Trophoblast cell (in vitro differentiated cells and primary cell): ENCODE measurements around the gene SMAD3.
A peak's percentile ranks its signal among the peaks of the same experiment; 100 is the strongest.

Experiments used
- DNase-seq, 2 donors: peaks; one replicate each; pipeline ENCODE4 v3.0.0-alpha.2; 2016
- H2AFZ ChIP-seq: 2 replicates; pipeline ENCODE4 v1.6.1; 2013; ENCODE audit warnings: low read length, moderate library complexity, mild to moderate bottlenecking; ENCODE audit not compliant: insufficient read depth, poor library complexity
- H2AK5ac ChIP-seq: 2 replicates; pipeline ENCODE4 v1.6.1; 2013; ENCODE audit warnings: mild to moderate bottlenecking, low read length
- H2BK120ac ChIP-seq: 2 replicates; pipeline ENCODE4 v1.6.1; 2013; ENCODE audit warnings: low read length, mild to moderate bottlenecking, moderate library complexity; ENCODE audit not compliant: insufficient read depth, poor library complexity
- H2BK12ac ChIP-seq: 2 replicates; pipeline ENCODE4 v1.6.1; 2013; ENCODE audit warnings: mild to moderate bottlenecking, low read length, moderate library complexity
- H2BK5ac ChIP-seq: 2 replicates; pipeline ENCODE4 v1.6.1; 2013; ENCODE audit warnings: low read length, low read depth, moderate library complexity, mild to moderate bottlenecking; ENCODE audit not compliant: poor library complexity
- H3K14ac ChIP-seq: 2 replicates; pipeline ENCODE4 v1.6.1; 2013; ENCODE audit warnings: mild to moderate bottlenecking, low read length
- H3K18ac ChIP-seq: 2 replicates; pipeline ENCODE4 v1.6.1; 2013; ENCODE audit warnings: mild to moderate bottlenecking, low read length
- H3K23ac ChIP-seq: 2 replicates; pipeline ENCODE4 v1.6.1; 2013; ENCODE audit warnings: low read length
- H3K27ac ChIP-seq: 2 replicates; pipeline ENCODE4 v1.5.1; 2013; ENCODE audit warnings: low read depth, mild to moderate bottlenecking, inconsistent platforms, low read length, moderate library complexity
- H3K27me3 ChIP-seq: 2 replicates; pipeline ENCODE4 v1.6.1; 2013; ENCODE audit warnings: inconsistent platforms, mild to moderate bottlenecking, low read length, moderate library complexity; ENCODE audit not compliant: insufficient read depth
- H3K36me3 ChIP-seq, 2 experiments: 1 replicate in 1 of 2; 2 replicates in 1 of 2; pipeline ENCODE4 v1.6.1; 2013; ENCODE audit warnings: low read length in 2 of 2, mild to moderate bottlenecking in 2 of 2, moderate library complexity in 1 of 2; ENCODE audit not compliant: insufficient read depth in 2 of 2, control insufficient read depth in 1 of 2
- H3K4ac ChIP-seq: 2 replicates; pipeline ENCODE4 v1.6.1; 2013; ENCODE audit warnings: low read depth, mild to moderate bottlenecking, low read length, moderate library complexity
- H3K4me1 ChIP-seq, 2 experiments: 1 replicate in 1 of 2; 2 replicates in 1 of 2; pipeline ENCODE4 v1.6.1; 2013; ENCODE audit warnings: low read length in 2 of 2, mild to moderate bottlenecking in 2 of 2, moderate library complexity in 1 of 2; ENCODE audit not compliant: insufficient read depth in 2 of 2, control insufficient read depth in 1 of 2
- H3K4me2 ChIP-seq: 2 replicates; pipeline ENCODE4 v1.6.1; 2013; ENCODE audit warnings: inconsistent platforms, mild to moderate bottlenecking, low read length, moderate library complexity
- H3K4me3 ChIP-seq: 2 replicates; pipeline ENCODE4 v1.5.1; 2013; ENCODE audit warnings: mild to moderate bottlenecking, low read depth, low read length, inconsistent platforms
- H3K79me1 ChIP-seq: one replicate; pipeline ENCODE4 v1.6.1; 2013; ENCODE audit warnings: low read length
- H3K79me2 ChIP-seq: 2 replicates; pipeline ENCODE4 v1.6.1; 2013; ENCODE audit warnings: low read length, mild to moderate bottlenecking; ENCODE audit not compliant: control insufficient read depth, insufficient read depth, poor library complexity
- H3K9ac ChIP-seq: 2 replicates; pipeline ENCODE4 v1.6.1; 2013; ENCODE audit warnings: mild to moderate bottlenecking, low read length
- H3K9me3 ChIP-seq: 2 replicates; pipeline ENCODE4 v1.6.1; 2013; ENCODE audit warnings: low read depth, mild to moderate bottlenecking, control low read depth, inconsistent platforms, low read length; ENCODE audit not compliant: insufficient read depth
- H4K12ac ChIP-seq: 2 replicates; pipeline ENCODE4 v1.6.1; 2013; ENCODE audit warnings: low read depth, mild to moderate bottlenecking, low read length, moderate library complexity
- H4K8ac ChIP-seq: 2 replicates; pipeline ENCODE4 v1.6.1; 2013; ENCODE audit warnings: low read depth, mild to moderate bottlenecking, low read length, moderate library complexity
- H4K91ac ChIP-seq: one replicate; pipeline ENCODE4 v1.6.1; 2013; ENCODE audit warnings: low read depth, mild to moderate bottlenecking, low read length, moderate library complexity
- WGBS: extraction: QIAGEN DNeasy Blood & Tissue Kit; methylation state at CpG from one replicate; pipeline ENCODE4 v1.1.7; 2013; ENCODE audit warnings: missing lambda C conversion rate; ENCODE audit not compliant: insufficient read length, insufficient coverage; ENCODE audit errors: extremely low coverage; 5-methylcytosine and 5-hydroxymethylcytosine counted together

Gene SMAD3

DNA sequence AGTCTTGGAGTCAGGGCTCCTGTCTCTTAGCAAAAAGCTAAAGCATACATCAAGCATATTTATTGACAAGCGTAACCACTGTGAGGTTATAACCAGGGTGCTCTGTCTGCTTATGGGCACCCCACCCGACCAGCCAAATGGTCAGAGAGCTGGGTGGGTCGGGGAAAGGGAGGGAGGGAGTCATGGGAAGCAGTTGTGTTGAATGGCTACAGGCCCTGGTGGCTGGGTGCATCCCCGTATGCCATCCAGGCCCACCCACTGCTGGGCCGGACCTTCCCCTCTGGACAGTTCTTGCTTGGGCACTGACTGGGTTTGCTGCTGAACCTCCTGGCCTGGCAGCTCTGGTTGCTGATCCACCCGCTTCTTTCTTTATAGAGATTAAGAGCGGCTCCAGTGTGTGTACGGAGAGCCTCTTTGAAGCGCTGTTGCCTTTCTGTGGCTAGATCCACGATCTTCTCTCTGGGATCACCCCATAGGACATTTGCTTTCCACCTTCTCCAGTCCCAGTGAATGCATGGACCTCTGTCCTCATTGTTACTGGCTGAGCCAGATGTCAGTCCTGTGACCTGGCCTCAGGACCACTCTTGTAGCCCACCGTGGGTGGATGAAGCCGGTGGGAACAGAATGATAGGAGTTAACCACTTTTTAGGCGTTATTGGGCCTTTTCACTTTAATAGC lies 59.6 kb downstream of the SMAD3 start:
- H3K4ac ChIP-seq: peak overlapping the region; percentile 23
- H3K27ac ChIP-seq: no peak overlapping the region
- H2BK120ac ChIP-seq: no peak overlapping the region
- no peak for DNase-seq
- no peak overlapping the region for H4K8ac ChIP-seq
- H4K12ac ChIP-seq: no peak overlapping the region
- no peak overlapping the region for H3K9ac ChIP-seq
- peaks cover under 1 to 8% of the 10 kb centered on the region in 2 experiments for H3K36me3 ChIP-seq
- H3K79me1 ChIP-seq: peaks cover 7% of the 10 kb centered on the region
- no peak overlapping the region for H3K4me3 ChIP-seq
- no peaks in the 10 kb centered on the region for H3K79me2 ChIP-seq
- no peak overlapping the region for H3K4me2 ChIP-seq
- H4K91ac ChIP-seq: no peak overlapping the region
- no peak overlapping the region for H2BK12ac ChIP-seq
- H3K18ac ChIP-seq: no peak overlapping the region
- no CpG with 5 or more reads among the region's 13 CpGs for WGBS
- H3K27me3 ChIP-seq: no peaks in the 10 kb centered on the region
- H3K14ac ChIP-seq: no peak overlapping the region
- H3K4me1 ChIP-seq: peaks cover 29 to 42% of the 10 kb centered on the region in 2 experiments
- H2BK5ac ChIP-seq: no peak overlapping the region
- H2AK5ac ChIP-seq: no peak overlapping the region
- no peak overlapping the region for H3K23ac ChIP-seq
- no peak overlapping the region for H2AFZ ChIP-seq
- no peaks in the 10 kb centered on the region for H3K9me3 ChIP-seq

GRCh38 chr15:67125589-67126502 lies 60.4 kb downstream of the SMAD3 start:
- no CpG with 5 or more reads among the region's 20 CpGs for WGBS

GRCh38 chr15:67126551-67127330 lies 61.3 kb downstream of the SMAD3 start:
- H2AK5ac ChIP-seq: no peak overlapping the region
- H3K36me3 ChIP-seq: peaks cover 6 to 8% of the 10 kb centered on the region in 2 experiments
- H3K79me1 ChIP-seq: no peaks in the 10 kb centered on the region
- no peak overlapping the region for H3K27ac ChIP-seq
- no peak overlapping the region for H3K4me2 ChIP-seq
- no peak overlapping the region for H3K9ac ChIP-seq
- H3K79me2 ChIP-seq: no peaks in the 10 kb centered on the region
- no peak overlapping the region for H2BK5ac ChIP-seq
- H4K8ac ChIP-seq: no peak overlapping the region
- no peak overlapping the region for H3K4me3 ChIP-seq
- no peak overlapping the region for H2AFZ ChIP-seq
- peak overlapping the region; percentile 49 for H3K18ac ChIP-seq
- H4K12ac ChIP-seq: no peak overlapping the region
- no peak overlapping the region for H2BK12ac ChIP-seq
- peak overlapping the region; percentile 13 for H3K4ac ChIP-seq
- peaks cover 22 to 34% of the 10 kb centered on the region in 2 experiments for H3K4me1 ChIP-seq
- H2BK120ac ChIP-seq: no peak overlapping the region
- H4K91ac ChIP-seq: no peak overlapping the region
- no peaks in the 10 kb centered on the region for H3K27me3 ChIP-seq
- H3K14ac ChIP-seq: no peak overlapping the region
- DNase-seq: peak in 1 of 2 donors; percentile 42
- no peak overlapping the region for H3K23ac ChIP-seq
- H3K9me3 ChIP-seq: no peaks in the 10 kb centered on the region
- WGBS: no CpG with 5 or more reads among the region's 16 CpGs

More at GRCh38 chr15:67125589-67126502, 60.4 kb downstream of the SMAD3 start:
- Histone ChIP-seq H3K23ac (no peak overlapping the region), H2BK5ac (no peak overlapping the region), H2BK120ac (no peak overlapping the region), H3K18ac (peak overlapping the region; percentile 49), H3K4me1 (peaks cover 26 to 36% of the 10 kb centered on the region in 2 experiments), H3K36me3 (peaks cover 6 to 8% of the 10 kb centered on the region in 2 experiments), H2AFZ (no peak overlapping the region), H3K9me3 (no peaks in the 10 kb centered on the region), H2AK5ac (no peak overlapping the region), H3K4me3 (peak overlapping the region; percentile 38), H3K4ac (no peak overlapping the region), H4K8ac (no peak overlapping the region), H4K12ac (no peak overlapping the region), H3K27me3 (no peaks in the 10 kb centered on the region), H3K4me2 (no peak overlapping the region), H4K91ac (no peak overlapping the region), H3K79me2 (no peaks in the 10 kb centered on the region), H2BK12ac (peak overlapping the region; percentile 32), H3K9ac (no peak overlapping the region), H3K79me1 (peaks cover 3% of the 10 kb centered on the region), H3K14ac (no peak overlapping the region), H3K27ac (no peak overlapping the region)
- peak; percentile 85 to 86 for DNase-seq

GRCh38 chr15:67127331-67127664 lies 61.9 kb downstream of the SMAD3 start:
- no peak overlapping the region for H2AFZ ChIP-seq
- H3K36me3 ChIP-seq: peaks cover 6 to 8% of the 10 kb centered on the region in 2 experiments
- no peak overlapping the region for H3K4me2 ChIP-seq
- no peak overlapping the region for H4K12ac ChIP-seq
- H3K27ac ChIP-seq: no peak overlapping the region
- WGBS: no CpG with 5 or more reads among the region's 5 CpGs
- no peak overlapping the region for H3K9ac ChIP-seq
- no peak overlapping the region for H2BK12ac ChIP-seq
- peak in 1 of 2 donors; percentile 60 for DNase-seq
- no peak overlapping the region for H2BK120ac ChIP-seq
- no peaks in the 10 kb centered on the region for H3K27me3 ChIP-seq
- H3K4me1 ChIP-seq: peaks cover 22 to 38% of the 10 kb centered on the region in 2 experiments
- H3K9me3 ChIP-seq: no peaks in the 10 kb centered on the region
- no peaks in the 10 kb centered on the region for H3K79me2 ChIP-seq
- no peak overlapping the region for H3K14ac ChIP-seq
- H4K91ac ChIP-seq: no peak overlapping the region
- H2AK5ac ChIP-seq: no peak overlapping the region
- H3K79me1 ChIP-seq: no peaks in the 10 kb centered on the region
- H3K4ac ChIP-seq: no peak overlapping the region
- no peak overlapping the region for H3K23ac ChIP-seq
- no peak overlapping the region for H2BK5ac ChIP-seq
- H3K18ac ChIP-seq: no peak overlapping the region
- H3K4me3 ChIP-seq: no peak overlapping the region
- H4K8ac ChIP-seq: no peak overlapping the region
